ENCODE results near the gene KLC4.

The KLC4 gene

DNA sequence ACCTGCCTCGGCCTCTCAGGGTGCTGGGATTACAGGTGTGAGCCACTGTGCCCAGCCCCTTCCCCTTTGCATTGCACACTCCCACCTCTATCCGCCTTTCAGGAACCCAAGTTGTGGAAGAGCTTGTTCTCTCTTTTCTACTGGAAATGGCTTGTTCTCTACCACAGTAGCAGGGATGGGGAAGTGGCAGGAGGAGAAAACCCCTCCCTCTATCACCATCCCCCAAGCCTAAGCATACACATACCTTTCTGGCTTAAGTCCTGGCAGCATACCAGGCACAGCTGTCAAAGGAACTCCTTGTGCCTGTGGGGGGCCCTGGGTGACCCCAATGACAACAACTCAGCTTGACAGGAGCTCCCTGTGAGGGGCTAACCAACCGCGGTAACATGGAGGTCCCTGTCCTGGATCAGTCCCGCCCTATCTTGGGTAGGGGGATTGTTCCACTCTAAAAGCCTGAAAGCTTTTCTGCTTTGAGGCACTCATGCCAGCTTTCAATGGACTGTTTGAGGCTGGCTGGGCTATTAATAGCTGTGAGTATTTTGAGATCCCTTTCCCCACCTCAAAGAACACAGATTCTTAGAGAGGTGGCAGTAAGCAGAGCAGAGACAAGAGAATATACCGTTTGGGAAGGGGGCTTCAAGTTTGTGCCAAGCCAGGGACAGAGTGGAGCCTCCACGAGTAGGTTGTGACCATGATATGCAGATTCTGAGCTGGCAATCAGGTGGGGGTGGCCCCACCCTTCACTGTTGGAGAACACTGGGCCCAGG, 43.1 kb upstream of the KLC4 start:
- H3K4me3 ChIP-seq (replicated peaks in 1 of 2; ENCODE audit: low read depth in 2 of 2, low read length in 2 of 2), result no peak overlapping the region
- TF ChIP-seq, protein P1, sequence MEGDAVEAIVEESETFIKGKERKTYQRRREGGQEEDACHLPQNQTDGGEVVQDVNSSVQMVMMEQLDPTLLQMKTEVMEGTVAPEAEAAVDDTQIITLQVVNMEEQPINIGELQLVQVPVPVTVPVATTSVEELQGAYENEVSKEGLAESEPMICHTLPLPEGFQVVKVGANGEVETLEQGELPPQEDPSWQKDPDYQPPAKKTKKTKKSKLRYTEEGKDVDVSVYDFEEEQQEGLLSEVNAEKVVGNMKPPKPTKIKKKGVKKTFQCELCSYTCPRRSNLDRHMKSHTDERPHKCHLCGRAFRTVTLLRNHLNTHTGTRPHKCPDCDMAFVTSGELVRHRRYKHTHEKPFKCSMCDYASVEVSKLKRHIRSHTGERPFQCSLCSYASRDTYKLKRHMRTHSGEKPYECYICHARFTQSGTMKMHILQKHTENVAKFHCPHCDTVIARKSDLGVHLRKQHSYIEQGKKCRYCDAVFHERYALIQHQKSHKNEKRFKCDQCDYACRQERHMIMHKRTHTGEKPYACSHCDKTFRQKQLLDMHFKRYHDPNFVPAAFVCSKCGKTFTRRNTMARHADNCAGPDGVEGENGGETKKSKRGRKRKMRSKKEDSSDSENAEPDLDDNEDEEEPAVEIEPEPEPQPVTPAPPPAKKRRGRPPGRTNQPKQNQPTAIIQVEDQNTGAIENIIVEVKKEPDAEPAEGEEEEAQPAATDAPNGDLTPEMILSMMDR (IDR thresholded peaks at IDR 0.05; ENCODE audit: low read depth, low read length), result no peak
- DNase-seq (ENCODE audit: low read depth in 2 of 2), result no peak

DNA sequence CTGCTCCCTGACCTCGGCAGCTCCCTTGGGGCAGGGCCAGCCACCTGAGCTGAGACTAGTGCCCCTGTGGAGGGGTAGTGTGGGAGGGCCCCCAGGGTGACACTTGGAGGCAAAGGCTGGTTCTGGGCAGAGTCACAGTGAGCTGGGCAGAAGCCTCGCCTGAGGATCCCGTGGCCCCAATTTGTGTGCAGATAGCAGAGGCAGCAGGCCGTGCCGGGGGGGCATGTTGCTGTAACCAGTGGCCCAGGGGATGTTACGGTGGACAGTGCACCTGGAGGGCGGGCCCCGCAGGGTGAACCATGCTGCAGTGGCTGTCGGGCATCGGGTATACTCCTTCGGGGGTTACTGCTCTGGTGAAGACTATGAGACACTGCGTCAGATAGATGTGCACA, 42.5 kb upstream of the KLC4 start:
- H3K4me3 ChIP-seq (replicated peaks in 1 of 2; ENCODE audit: low read depth in 2 of 2, low read length in 2 of 2), result no peak overlapping the region
- DNase-seq (ENCODE audit: low read depth in 2 of 2), result no peak
- TF ChIP-seq, protein P1 (IDR thresholded peaks at IDR 0.05; ENCODE audit: low read depth, low read length), result no peak

DNA sequence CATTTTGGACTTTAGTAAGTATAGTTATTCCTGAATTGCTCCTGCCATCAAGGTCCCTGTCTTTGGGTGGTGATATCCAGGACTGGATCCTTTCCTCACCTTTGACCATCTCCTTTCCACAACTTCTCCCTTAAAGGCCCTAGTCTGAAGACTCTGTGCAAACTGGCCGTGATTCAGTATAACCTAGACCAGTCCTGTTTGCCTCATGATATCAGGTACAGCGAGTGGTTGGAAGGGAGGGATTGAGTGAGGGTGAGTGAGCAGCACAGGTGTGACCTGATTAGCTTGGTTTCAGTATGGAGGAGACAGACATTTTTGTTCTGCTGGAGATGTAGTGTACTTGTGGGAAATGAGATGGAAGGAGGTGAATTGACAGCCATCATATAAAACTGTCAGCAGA, 40.3 kb upstream of the KLC4 start:
- TF ChIP-seq, protein P1 (IDR thresholded peaks at IDR 0.05; ENCODE audit: low read depth, low read length), result no peak
- H3K4me3 ChIP-seq (replicated peaks in 1 of 2; ENCODE audit: low read depth in 2 of 2, low read length in 2 of 2), result no peak overlapping the region
- DNase-seq (ENCODE audit: low read depth in 2 of 2), result no peak

DNA sequence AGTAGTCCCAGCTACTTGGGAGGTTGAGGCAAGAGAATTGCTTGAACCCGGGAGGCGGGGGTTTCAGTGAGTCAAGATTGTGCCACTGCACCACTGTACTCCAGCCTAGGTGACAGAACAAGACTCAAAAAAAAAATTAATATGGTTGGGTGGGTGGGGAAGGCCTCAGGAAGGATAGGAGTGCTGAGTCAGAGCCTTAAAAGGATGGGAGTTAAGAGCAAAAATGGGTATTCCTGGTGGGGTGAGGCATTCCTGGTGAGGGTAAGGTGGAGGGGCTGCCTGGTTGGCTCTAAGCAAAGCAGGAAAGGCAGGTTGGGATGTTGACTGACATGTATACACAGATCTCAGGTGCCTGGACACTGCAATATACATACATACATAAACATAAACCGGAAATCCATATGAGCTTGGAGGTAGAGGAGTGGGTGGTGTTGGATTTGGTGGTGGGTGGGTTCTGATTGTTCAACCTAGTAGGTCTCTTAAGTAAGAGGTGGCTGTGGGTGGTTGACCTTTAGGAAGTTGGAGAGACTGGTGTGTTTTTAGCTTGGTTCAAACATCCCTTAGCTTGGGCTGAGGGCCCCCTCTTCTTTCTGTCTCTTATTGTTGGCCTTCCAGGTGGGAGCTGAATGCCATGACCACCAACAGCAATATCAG, 39.3 kb upstream of the KLC4 start:
- DNase-seq (ENCODE audit: low read depth in 2 of 2), result no peak
- TF ChIP-seq, protein P1 (IDR thresholded peaks at IDR 0.05; ENCODE audit: low read depth, low read length), result no peak
- H3K4me3 ChIP-seq (replicated peaks in 1 of 2; ENCODE audit: low read depth in 2 of 2, low read length in 2 of 2), result no peak overlapping the region

DNA sequence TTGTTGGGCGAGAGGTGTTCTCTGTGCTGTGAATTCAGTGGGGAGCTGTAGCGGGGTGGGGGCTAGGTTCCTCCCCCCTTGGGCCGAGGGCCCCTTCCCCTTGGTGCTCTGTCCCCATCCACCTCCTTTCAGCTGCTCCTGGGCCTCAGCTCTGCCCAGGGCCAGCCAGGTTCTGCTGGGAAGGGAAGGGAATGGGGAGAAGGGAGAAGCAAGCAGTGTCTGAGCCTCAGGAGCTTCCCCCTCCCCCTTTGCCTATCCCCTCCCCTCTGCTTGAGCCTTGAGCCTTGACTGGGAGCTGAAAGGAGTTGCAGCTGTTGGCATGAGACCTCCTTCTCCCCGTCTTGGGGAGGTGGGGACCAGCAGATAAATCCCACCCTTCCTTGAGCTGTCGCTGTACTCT, 38.6 kb upstream of the KLC4 start:
- TF ChIP-seq, protein P1 (IDR thresholded peaks at IDR 0.05; ENCODE audit: low read depth, low read length), result no peak
- peak overlapping the region in 1 of 2 donors; percentile 96 for H3K4me3 ChIP-seq (replicated peaks in 1 of 2; ENCODE audit: low read depth in 2 of 2, low read length in 2 of 2)
- DNase-seq (ENCODE audit: low read depth in 2 of 2), result peak in 1 of 2 donors; percentile 24

DNA sequence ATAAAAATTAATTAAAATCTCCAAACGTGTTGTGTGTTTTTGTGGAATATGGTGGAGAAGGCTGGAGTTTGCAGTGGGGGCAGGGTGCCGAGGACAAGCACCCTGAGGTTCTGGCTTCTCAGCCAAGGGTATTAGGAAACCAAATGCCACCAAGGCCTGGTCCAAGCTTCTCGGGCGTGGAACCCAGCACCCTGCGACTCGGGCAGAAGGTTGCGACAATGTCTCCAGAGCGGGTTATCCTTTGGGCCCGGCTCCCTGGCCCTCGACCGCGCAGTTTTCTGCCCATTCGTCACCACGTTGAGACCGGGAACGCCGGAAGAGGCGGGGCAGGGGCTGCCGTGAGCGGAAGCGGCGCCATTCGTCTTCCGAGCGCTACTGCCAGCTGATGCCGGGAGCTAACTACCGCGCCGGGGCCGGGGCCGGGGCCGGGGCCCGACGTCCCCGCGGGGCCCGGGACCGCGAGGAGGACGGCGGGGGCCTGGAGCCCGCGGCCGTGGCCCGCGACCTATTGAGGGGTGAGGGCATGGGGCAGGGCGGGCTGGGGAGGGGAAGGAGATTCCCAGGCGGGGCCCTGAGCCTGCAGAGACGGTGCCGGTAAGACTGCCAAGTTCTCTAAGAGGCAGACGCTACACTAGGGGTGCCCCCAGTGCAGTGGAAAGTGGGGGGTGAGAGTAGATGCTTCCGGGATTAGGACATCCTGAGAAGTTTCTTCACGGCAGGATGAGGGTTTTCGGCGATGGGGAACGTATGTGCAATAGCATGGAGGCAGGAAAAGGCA, 38.0 kb upstream of the KLC4 start, which contains the start of gene RRP36:
RRP36 (plus strand) TSS at position 354 of the 778 bp plus-strand sequence; CDS start at position 386, 32 bp downstream.
- TF ChIP-seq, protein P1 (IDR thresholded peaks at IDR 0.05; ENCODE audit: low read depth, low read length), result no peak
- H3K4me3 ChIP-seq (replicated peaks in 1 of 2; ENCODE audit: low read depth in 2 of 2, low read length in 2 of 2), result peak within 1 kb of the TSS; percentile 96 to 98

More for the DNA sequence above, 38.0 kb upstream of the KLC4 start, which contains the start of gene RRP36:
- DNase-seq (ENCODE audit: low read depth in 2 of 2), result peak; percentile 71 to 73
